Rectal smooth muscle tissue (tissue), 1 donor: Measurements from ENCODE around the gene FLG2.
"Not testable (repeated sequence)": the region's sequence is repeated elsewhere in the genome, so short reads cannot be mapped to it uniquely, and the experiment has no call there.

Experiments
- H3K27ac ChIP-seq: one replicate; pipeline ENCODE4 v1.7.0; 2013; ENCODE audit warnings: low read depth, low read length, inconsistent platforms
- H3K27me3 ChIP-seq: one replicate; pipeline ENCODE4 v1.7.0; 2013; ENCODE audit warnings: low read length; ENCODE audit not compliant: control insufficient read depth, insufficient read depth
- H3K36me3 ChIP-seq: one replicate; pipeline ENCODE4 v1.7.0; 2013; ENCODE audit warnings: low read length; ENCODE audit not compliant: control insufficient read depth, insufficient read depth
- H3K4me1 ChIP-seq: one replicate; pipeline ENCODE4 v1.7.0; 2013; ENCODE audit warnings: low read length; ENCODE audit not compliant: control insufficient read depth, insufficient read depth
- H3K4me3 ChIP-seq: one replicate; pipeline ENCODE4 v1.7.0; 2013; ENCODE audit warnings: low read length
- H3K9ac ChIP-seq: one replicate; pipeline ENCODE4 v1.7.0; 2013; ENCODE audit warnings: low read length

The FLG2 gene

GRCh38 chr1:152308758-152309157 lies 51.0 kb downstream of the FLG2 start:
- H3K9ac ChIP-seq, H3K4me3 ChIP-seq, H3K36me3 ChIP-seq, H3K27me3 ChIP-seq, H3K27ac ChIP-seq, H3K4me1 ChIP-seq: not testable (repeated sequence)

- H3K4me3 ChIP-seq, H3K36me3 ChIP-seq, H3K9ac ChIP-seq, H3K27me3 ChIP-seq, H3K4me1 ChIP-seq, H3K27ac ChIP-seq: not testable (repeated sequence)
Measured at GRCh38 chr1:152307970-152308369, 51.8 kb downstream of the FLG2 start.

GRCh38 chr1:152306123-152306522 lies 53.7 kb downstream of the FLG2 start:
- not testable (repeated sequence) for H3K9ac ChIP-seq, H3K4me3 ChIP-seq, H3K27ac ChIP-seq, H3K27me3 ChIP-seq, H3K4me1 ChIP-seq, H3K36me3 ChIP-seq

- not testable (repeated sequence) for H3K27me3 ChIP-seq, H3K36me3 ChIP-seq, H3K27ac ChIP-seq, H3K4me3 ChIP-seq, H3K9ac ChIP-seq, H3K4me1 ChIP-seq
Measured at GRCh38 chr1:152304773-152305172, 55.0 kb downstream of the FLG2 start.

GRCh38 chr1:152303139-152303872 lies 56.5 kb downstream of the FLG2 start:
- not testable (repeated sequence) for H3K9ac ChIP-seq, H3K4me1 ChIP-seq, H3K4me3 ChIP-seq, H3K27ac ChIP-seq, H3K27me3 ChIP-seq, H3K36me3 ChIP-seq
